ENCODE measurements around the gene SUMO2. TPM values are rescaled to one million over a fixed set of nuclear protein-coding genes. Genes with fewer than 3 reads are reported as not detected.

SUMO2 gene
- total and polyA plus RNA-seq, 2 of the 13 experiments (the other 11 are each of a cell fraction or from before 2014, with no cell fraction given): 337 to 553 TPM

GRCh38 chr17:75118307-75118706 is 64.5 kb downstream of the SUMO2 start:
- 98% methylated on average over 14 of the region's 14 CpGs for WGBS (ENCODE audit: low lambda C conversion rate)
- Histone ChIP-seq H3K4me2 (ENCODE audit: low read depth, low read length) (no peak overlapping the region), H3K27ac (ENCODE audit: extremely low read length, insufficient read depth, low read length) (no peak overlapping the region), H3K4me3 (replicated peaks in 1 of 3; ENCODE audit: insufficient read depth in 1 of 3, low read depth in 2 of 3, low read length in 3 of 3) (no peak overlapping the region), H3K79me2 (ENCODE audit: insufficient read depth, low read length) (no peaks in the 10 kb centered on the region), H3K9ac (ENCODE audit: insufficient read depth, low read depth, low read length) (no peak overlapping the region), H2AFZ (ENCODE audit: low read length) (no peak overlapping the region), H3K36me3 (replicated peaks in 1 of 2; ENCODE audit: control insufficient read depth in 1 of 2, insufficient read depth in 2 of 2, low read length in 2 of 2) (peaks cover 0 to 3% of the 10 kb centered on the region in 2 experiments; a peak in 3 of 5 replicates), H3K4me1 (ENCODE audit: insufficient read depth, low read length) (peaks cover 12% of the 10 kb centered on the region), H4K20me1 (ENCODE audit: insufficient read depth, low read length) (no peaks in the 10 kb centered on the region), H3K27me3 (ENCODE audit: control insufficient read depth in 1 of 2, insufficient read depth in 2 of 2, low read length in 2 of 2) (no peaks in the 10 kb centered on the region), H3K9me3 (ENCODE audit: low read length) (no peaks in the 10 kb centered on the region)
- no peak for DNase-seq (ENCODE audit: low spot score)
- in situ Hi-C loops (cut with HindIII; ENCODE audit: extremely low pct_ligation_motif_present, low pct_unique_long_range_greater_than_20kb): no loop called here
- intact Hi-C loops (cut with micrococcal nuclease; ENCODE audit: unreplicated experiment): no loop called here
- no TSS peak for BruUV-seq (replicated peaks)
- POLR2A ChIA-PET: interaction anchor here (0.7 to 3.3 kb wide), 2 partner anchors 13 to 132 kb away, joined by 3 to 8 read pairs; partner anchors contain the start of gene NT5C
- no peak for TF ChIP-seq EED (CRISPR knock-in tag; IDR thresholded peaks at IDR 0.05)
- TF ChIP-seq MTERF4 (CRISPR knock-in tag; IDR thresholded peaks at IDR 0.05): no peak
- TF ChIP-seq GATA4 (IDR thresholded peaks at IDR 0.05; ENCODE audit: borderline replicate concordance, low read depth): no peak
- no peak for TF ChIP-seq ZNF251 (CRISPR knock-in tag; IDR thresholded peaks at IDR 0.05)
- TF ChIP-seq ZBTB14 (CRISPR knock-in tag; IDR thresholded peaks at IDR 0.05): no peak
- no peak for TF ChIP-seq BCL3 (CRISPR knock-in tag; IDR thresholded peaks at IDR 0.05)
- no peak for TF ChIP-seq ZNF740 (CRISPR knock-in tag; IDR thresholded peaks at IDR 0.05)
- FAIRE-seq: no peak
- ATAC-seq: no peak
- CTCF ChIA-PET (ENCODE audit: low intra/inter-chr PET ratio, low total read pairs): no interaction called here

All from HepG2 (cell line).